PC-9 (cell line): ENCODE measurements around the gene KRT34. TPM values are rescaled to one million over a fixed set of nuclear protein-coding genes. Genes with fewer than 3 reads are reported as not detected.
"Not testable (repeated sequence)": the region's sequence is repeated elsewhere in the genome, so short reads cannot be mapped to it uniquely, and the experiment has no call there.

Experiments used
- Bru-seq: library from RNA; stranded (reverse); fragments of 400-500 nt; gene quantifications from one replicate; lab custom pipeline; 2021; lab: Mats Ljungman, UMichigan
- BruChase-seq, 2 experiments: library from RNA; stranded (reverse); fragments of 400-500 nt; gene quantifications; one replicate each; lab custom pipeline; 2021; lab: Mats Ljungman, UMichigan
- BruUV-seq: library from RNA; stranded (reverse); fragments of 400-500 nt; replicated peaks from 2 replicates; lab custom pipeline; 2021; lab: Mats Ljungman, UMichigan
- CTCF ChIA-PET: fragments of 300-600 bp; sonication (Branson Sonifier 250); formaldehyde crosslinking; loops from one replicate; lab custom pipeline; 2022; ENCODE audit warnings: antibody characterized with exemption; lab: Charles Lee
- POLR2A ChIA-PET: fragments of 300-600 bp; sonication (Branson Sonifier 250); formaldehyde crosslinking; loops from one replicate; lab custom pipeline; 2022; ENCODE audit warnings: antibody characterized with exemption; ENCODE audit not compliant: unreplicated experiment; lab: Charles Lee
- DNase-seq, 2 experiments: peaks; one replicate each; pipeline versions ENCODE4 v3.0.0 to v3.0.0-alpha.2; 2015 to 2022; ENCODE audit warnings: mixed read lengths in 1 of 2
- H2AFZ ChIP-seq: fragments of 200-600 bp; sonication (generic); 2 replicates; pipeline ENCODE4 v1.8.1; 2017; ENCODE audit warnings: antibody characterized with exemption
- H3F3A ChIP-seq: fragments of 200-600 bp; sonication (generic); 2 replicates; pipeline ENCODE4 v1.8.1; 2017; ENCODE audit warnings: antibody characterized with exemption, mild to moderate bottlenecking, low read depth; ENCODE audit not compliant: insufficient read depth
- H3K27ac ChIP-seq: fragments of 200-600 bp; sonication (generic); 2 replicates; pipeline ENCODE4 v1.6.1; 2016; ENCODE audit warnings: mixed run types
- H3K27me3 ChIP-seq: fragments of 200-600 bp; sonication (generic); 2 replicates; pipeline ENCODE4 v1.6.1; 2016; ENCODE audit warnings: low read depth, mixed run types; ENCODE audit not compliant: insufficient read depth
- H3K36me3 ChIP-seq: fragments of 200-600 bp; sonication (generic); 2 replicates; pipeline ENCODE4 v1.6.1; 2016; ENCODE audit warnings: low read depth, mixed run types
- H3K4me1 ChIP-seq: fragments of 200-600 bp; sonication (generic); replicated peaks from 2 replicates; pipeline ENCODE4 v1.6.1; 2016; ENCODE audit warnings: mixed run types; ENCODE audit not compliant: insufficient read depth
- H3K4me2 ChIP-seq: fragments of 200-600 bp; sonication (generic); 2 replicates; pipeline ENCODE4 v1.6.1; 2017; ENCODE audit warnings: mixed run types
- H3K4me3 ChIP-seq: fragments of 200-600 bp; sonication (generic); 2 replicates; pipeline ENCODE4 v1.6.1; 2016; ENCODE audit warnings: mixed run types
- H3K79me2 ChIP-seq: fragments of 200-600 bp; sonication (generic); 2 replicates; pipeline ENCODE4 v1.6.1; 2017; ENCODE audit warnings: low read depth, mixed run types
- H3K9me2 ChIP-seq: fragments of 200-600 bp; sonication (generic); 2 replicates; pipeline ENCODE4 v1.8.1; 2017; ENCODE audit warnings: mild to moderate bottlenecking; ENCODE audit not compliant: insufficient read depth
- H3K9me3 ChIP-seq: fragments of 200-600 bp; sonication (generic); 2 replicates; pipeline ENCODE4 v1.8.1; 2016; ENCODE audit warnings: low read depth; ENCODE audit not compliant: insufficient read depth
- H4K20me1 ChIP-seq: fragments of 200-600 bp; sonication (generic); 2 replicates; pipeline ENCODE4 v1.8.1; 2017; ENCODE audit not compliant: insufficient read depth
- CTCF ChIP-seq: fragments of 200-600 bp; sonication (generic); conservative IDR thresholded peaks from 2 replicates; pipeline ENCODE4 v1.6.1; 2017; ENCODE audit warnings: mixed run types, antibody characterized with exemption, mild to moderate bottlenecking, moderate library complexity
- EZH2 ChIP-seq: fragments of 200-600 bp; sonication (generic); IDR thresholded peaks from 2 replicates; pipeline ENCODE4 v1.8.0; 2017; ENCODE audit warnings: antibody characterized with exemption, low read depth
- intact Hi-C: fragments of 100-400 bp; cut with micrococcal nuclease; formaldehyde crosslinking; loops from one replicate; pipeline ENCODE4 v1.10.0; 2022; ENCODE audit not compliant: unreplicated experiment
- long read RNA-seq: library from polyadenylated mRNA; stranded (forward); transcript quantifications from one replicate; pipeline ENCODE4 v2.0.0, GENCODE V29; 2022
- total RNA-seq: library from RNA; stranded (reverse); gene quantifications from 2 replicates; pipeline ENCODE4 v1.2.3, GENCODE V29; 2021

The KRT34 gene
- 0.45 and 1.4 TPM in 2 replicates for total RNA-seq
- Bru-seq, nascent RNA = percentile 34 among the genes with signal in this experiment
- BruChase-seq, experiment 1, labeled RNA remaining after a 2-hour chase = percentile 33 among the genes with signal in this experiment
- percentile 78 among the genes with signal in this experiment for BruChase-seq, experiment 2, labeled RNA remaining after a 6-hour chase
- long read RNA-seq, partial matches to known transcripts = 0 of 3 reads
- long read RNA-seq, other reads (novel, unspliced or antisense) = 3 of 3 reads

- CTCF ChIA-PET, H3K36me3 ChIP-seq, H3K4me2 ChIP-seq, H3K79me2 ChIP-seq, H4K20me1 ChIP-seq, H3K4me3 ChIP-seq, H3K27me3 ChIP-seq, H3K9me2 ChIP-seq, H3F3A ChIP-seq, BruUV-seq, intact Hi-C loops, H3K9me3 ChIP-seq, DNase-seq, H2AFZ ChIP-seq: not testable (repeated sequence)
- POLR2A ChIA-PET = interaction anchor here (0.7 kb wide), 1 partner anchor 22 kb away, joined by 4 read pairs; no protein-coding TSS in a partner anchor
- Histone ChIP-seq H3K27ac (peak within 1 kb of the TSS; percentile 75; the same call in 1 of the 2 replicates), H3K4me1 (peaks cover 26% of the 10 kb centered on the region)
Measured at GRCh38 chr17:41381943-41382342, at the start of gene KRT34. TSS of gene KRT34 (minus strand) at chr17:41382306. CDS start at chr17:41382246, 60 bp downstream.

- H3K4me1 ChIP-seq, intact Hi-C loops, H3K79me2 ChIP-seq, H3K27ac ChIP-seq, DNase-seq, CTCF ChIA-PET, H2AFZ ChIP-seq, H3K27me3 ChIP-seq, H3K9me2 ChIP-seq, H3K36me3 ChIP-seq, BruUV-seq, H3K4me2 ChIP-seq, H3K9me3 ChIP-seq, H3F3A ChIP-seq, H3K4me3 ChIP-seq, H4K20me1 ChIP-seq: not testable (repeated sequence)
- POLR2A ChIA-PET = interaction anchor here (0.6 kb wide), 1 partner anchor 64 kb away, joined by 4 read pairs; no protein-coding TSS in a partner anchor
Measured at GRCh38 chr17:41430376-41430775, 48.3 kb upstream of the KRT34 start.

DNA sequence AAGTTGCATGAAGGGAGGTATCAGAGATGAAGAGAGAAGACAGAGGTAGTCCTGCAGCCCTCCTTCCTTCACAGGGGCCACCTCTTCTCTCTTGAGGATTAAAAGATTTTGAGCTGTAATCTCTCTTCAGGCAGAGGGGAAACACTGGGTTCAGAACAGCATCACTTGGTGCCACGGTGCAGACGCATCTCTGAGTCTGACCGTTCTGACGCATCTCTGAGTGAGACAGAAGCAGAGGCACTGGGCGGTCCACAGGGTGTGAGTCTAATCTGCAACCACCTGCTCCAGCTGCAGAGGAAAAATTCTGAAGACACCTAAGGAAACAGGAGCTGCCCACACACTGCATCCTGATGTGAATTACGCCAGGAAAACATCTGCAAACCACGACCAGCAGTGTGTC is 47.6 kb upstream of the KRT34 start:
- no peaks in the 10 kb centered on the region for H4K20me1 ChIP-seq
- no peak overlapping the region for H3K4me2 ChIP-seq
- CTCF ChIA-PET = no interaction called here
- POLR2A ChIA-PET = no interaction called here
- no peak for DNase-seq
- no peaks in the 10 kb centered on the region for H3K27me3 ChIP-seq
- H3K4me3 ChIP-seq = no peak overlapping the region
- no peaks in the 10 kb centered on the region for H3K36me3 ChIP-seq
- H3K27ac ChIP-seq = no peak overlapping the region
- H3F3A ChIP-seq = no peaks in the 10 kb centered on the region
- no peaks in the 10 kb centered on the region for H3K79me2 ChIP-seq
- intact Hi-C loops = no loop called here
- TF ChIP-seq CTCF = no peak
- no peak for TF ChIP-seq EZH2
- H3K9me2 ChIP-seq = no peaks in the 10 kb centered on the region
- H3K9me3 ChIP-seq = no peaks in the 10 kb centered on the region
- H2AFZ ChIP-seq = no peak overlapping the region
- 0 out of 2 replicates have a peak, but pooled peaks cover 9% of the 10 kb centered on the region for H3K4me1 ChIP-seq
- no TSS peak for BruUV-seq

GRCh38 chr17:41428591-41429291 is 46.6 kb upstream of the KRT34 start:
- no peaks in the 10 kb centered on the region for H3K27me3 ChIP-seq
- BruUV-seq = no TSS peak
- H3K4me2 ChIP-seq = no peak overlapping the region
- no peaks in the 10 kb centered on the region for H3F3A ChIP-seq
- no peak for TF ChIP-seq CTCF
- no peak for TF ChIP-seq EZH2
- POLR2A ChIA-PET = no interaction called here
- H3K36me3 ChIP-seq = no peaks in the 10 kb centered on the region
- intact Hi-C loops = no loop called here
- no peaks in the 10 kb centered on the region for H3K79me2 ChIP-seq
- H3K4me3 ChIP-seq = no peak overlapping the region
- DNase-seq = no peak
- no peak overlapping the region for H2AFZ ChIP-seq
- no peaks in the 10 kb centered on the region for H3K9me2 ChIP-seq
- no peaks in the 10 kb centered on the region for H3K9me3 ChIP-seq
- H3K27ac ChIP-seq = no peak overlapping the region
- CTCF ChIA-PET = no interaction called here
- H3K4me1 ChIP-seq = 0 out of 2 replicates have a peak, but pooled peaks cover 9% of the 10 kb centered on the region
- no peaks in the 10 kb centered on the region for H4K20me1 ChIP-seq
